MG63 (cell line): ENCODE results near the gene DPP7. TPM values are rescaled to one million over a fixed set of nuclear protein-coding genes. Genes with fewer than 3 reads are reported as not detected.
A peak's percentile ranks its signal among the peaks of the same experiment; 100 is the strongest.
"Not testable (repeated sequence)": the region's sequence is repeated elsewhere in the genome, so short reads cannot be mapped to it uniquely, and the experiment has no call there.

Source experiments
- DNase-seq: peaks from one replicate; pipeline ENCODE4 v3.0.0-alpha.2; 2020
- H3K27me3 ChIP-seq: fragments of 250-450 bp; sonication (Bioruptor Pico); 2 replicates; pipeline ENCODE4 v1.5.1; 2020; ENCODE audit warnings: mild to moderate bottlenecking, moderate library complexity
- H3K36me3 ChIP-seq: fragments of 250-450 bp; sonication (Bioruptor Pico); 2 replicates; pipeline ENCODE4 v1.5.1; 2020; ENCODE audit warnings: mild to moderate bottlenecking, moderate library complexity
- H3K4me3 ChIP-seq: fragments of 250-450 bp; sonication (Bioruptor Pico); 2 replicates; pipeline ENCODE4 v1.5.1; 2020; ENCODE audit warnings: mild to moderate bottlenecking, moderate library complexity
- H3K9me3 ChIP-seq: fragments of 250-450 bp; sonication (Bioruptor Pico); 2 replicates; pipeline ENCODE4 v1.5.1; 2020; ENCODE audit warnings: mild to moderate bottlenecking, moderate library complexity
- total RNA-seq: library from RNA; depleted of rRNA; stranded (reverse); fragments of >200 nt; shearing (Covaris generic); gene quantifications from 2 replicates; pipeline ENCODE4 v1.2.3, GENCODE V29; 2014; ENCODE audit warnings: low replicate concordance

DPP7 gene
- total RNA-seq, 1 experiment from 2014 or later = 57.8 TPM

- not testable (repeated sequence) for H3K9me3 ChIP-seq, H3K27me3 ChIP-seq, H3K4me3 ChIP-seq, DNase-seq, H3K36me3 ChIP-seq
Measured at GRCh38 chr9:137122796-137123467, 8.4 kb upstream of the DPP7 start.

GRCh38 chr9:137121927-137122795, 7.6 kb upstream of the DPP7 start:
- not testable (repeated sequence) for H3K36me3 ChIP-seq, H3K9me3 ChIP-seq, H3K27me3 ChIP-seq, DNase-seq, H3K4me3 ChIP-seq

- DNase-seq, H3K27me3 ChIP-seq, H3K4me3 ChIP-seq, H3K36me3 ChIP-seq, H3K9me3 ChIP-seq: not testable (repeated sequence)
Measured at GRCh38 chr9:137118092-137118603, 3.6 kb upstream of the DPP7 start.

GRCh38 chr9:137117269-137117731, 2.8 kb upstream of the DPP7 start:
- Histone ChIP-seq H3K9me3 (no peaks in the 10 kb centered on the region), H3K36me3 (0 out of 2 replicates have a peak, but pooled peaks cover 6% of the 10 kb centered on the region), H3K4me3 (no peak overlapping the region), H3K27me3 (no peaks in the 10 kb centered on the region)
- DNase-seq = no peak

- 0 out of 2 replicates have a peak, but pooled peaks cover 6% of the 10 kb centered on the region for H3K36me3 ChIP-seq
- DNase-seq = no peak
- no peak overlapping the region for H3K4me3 ChIP-seq
- no peaks in the 10 kb centered on the region for H3K27me3 ChIP-seq
- no peaks in the 10 kb centered on the region for H3K9me3 ChIP-seq
Measured at GRCh38 chr9:137116728-137117127, 2.2 kb upstream of the DPP7 start.

GRCh38 chr9:137116027-137116507, 1.5 kb upstream of the DPP7 start:
- no peaks in the 10 kb centered on the region for H3K9me3 ChIP-seq
- H3K36me3 ChIP-seq = 0 out of 2 replicates have a peak, but pooled peaks cover 6% of the 10 kb centered on the region
- DNase-seq = no peak
- H3K27me3 ChIP-seq = no peaks in the 10 kb centered on the region
- no peak overlapping the region for H3K4me3 ChIP-seq

GRCh38 chr9:137115394-137116026, 977 bp upstream of the DPP7 start:
- Histone ChIP-seq H3K9me3 (no peaks in the 10 kb centered on the region), H3K27me3 (no peaks in the 10 kb centered on the region), H3K36me3 (0 out of 2 replicates have a peak, but pooled peaks cover 6% of the 10 kb centered on the region), H3K4me3 (no peak overlapping the region)
- no peak for DNase-seq

GRCh38 chr9:137114220-137114612, 317 bp downstream of the DPP7 start:
- Histone ChIP-seq H3K36me3 (0 out of 2 replicates have a peak, but pooled peaks cover 11% of the 10 kb centered on the region), H3K4me3 (peak overlapping the region; percentile 57), H3K27me3 (no peaks in the 10 kb centered on the region), H3K9me3 (no peaks in the 10 kb centered on the region)
- DNase-seq = no peak

- no peak for DNase-seq
- peak overlapping the region; percentile 33 for H3K4me3 ChIP-seq
- H3K27me3 ChIP-seq = no peaks in the 10 kb centered on the region
- H3K36me3 ChIP-seq = peaks cover 14% of the 10 kb centered on the region
- H3K9me3 ChIP-seq = no peaks in the 10 kb centered on the region
Measured at GRCh38 chr9:137113385-137114159, 961 bp downstream of the DPP7 start.

GRCh38 chr9:137112564-137113384, 1.8 kb downstream of the DPP7 start:
- Histone ChIP-seq H3K9me3 (no peaks in the 10 kb centered on the region), H3K4me3 (no peak overlapping the region; the same call in 1 of the 2 replicates), H3K27me3 (no peaks in the 10 kb centered on the region), H3K36me3 (peaks cover 14% of the 10 kb centered on the region)
- DNase-seq = no peak

GRCh38 chr9:137111788-137112563, 2.6 kb downstream of the DPP7 start:
- Histone ChIP-seq H3K4me3 (no peak overlapping the region), H3K27me3 (no peaks in the 10 kb centered on the region), H3K9me3 (no peaks in the 10 kb centered on the region), H3K36me3 (peaks cover 14% of the 10 kb centered on the region)
- DNase-seq = no peak

GRCh38 chr9:137110911-137111787, 3.4 kb downstream of the DPP7 start:
- Histone ChIP-seq H3K27me3 (no peaks in the 10 kb centered on the region), H3K36me3 (peaks cover 14% of the 10 kb centered on the region), H3K9me3 (no peaks in the 10 kb centered on the region), H3K4me3 (no peak overlapping the region)
- DNase-seq = no peak

- H3K36me3 ChIP-seq = peaks cover 14% of the 10 kb centered on the region
- no peak overlapping the region for H3K4me3 ChIP-seq
- no peak for DNase-seq
- H3K27me3 ChIP-seq = no peaks in the 10 kb centered on the region
- H3K9me3 ChIP-seq = no peaks in the 10 kb centered on the region
Measured at GRCh38 chr9:137110147-137110910, 4.2 kb downstream of the DPP7 start.
